Fibroblast of skin of scalp (primary cell): ENCODE measurements around the gene ADAMTSL1.

Source experiments
- DNase-seq: peaks from one replicate; pipeline ENCODE4 v3.0.0-alpha.2; 2013

Gene ADAMTSL1

DNA sequence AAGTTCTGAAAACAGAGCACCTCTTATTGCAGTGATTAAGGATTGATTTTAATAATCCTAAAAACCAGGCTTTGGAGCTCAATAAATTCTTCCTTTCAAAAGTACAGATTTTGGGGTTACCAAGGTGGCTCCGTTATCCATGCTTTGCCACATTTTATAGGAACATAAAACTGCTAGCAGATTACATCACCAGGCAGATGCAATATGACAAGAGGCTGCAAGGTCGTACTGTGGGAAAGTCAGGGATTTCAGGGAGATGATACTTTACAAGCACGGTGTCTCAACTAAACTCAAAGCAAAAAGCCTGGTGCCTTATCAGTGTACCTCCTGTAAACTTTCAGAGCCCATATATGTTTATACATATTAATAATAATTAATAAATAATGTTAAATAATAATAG lies 28.6 kb downstream of the ADAMTSL1 start:
- no peak for DNase-seq

DNA sequence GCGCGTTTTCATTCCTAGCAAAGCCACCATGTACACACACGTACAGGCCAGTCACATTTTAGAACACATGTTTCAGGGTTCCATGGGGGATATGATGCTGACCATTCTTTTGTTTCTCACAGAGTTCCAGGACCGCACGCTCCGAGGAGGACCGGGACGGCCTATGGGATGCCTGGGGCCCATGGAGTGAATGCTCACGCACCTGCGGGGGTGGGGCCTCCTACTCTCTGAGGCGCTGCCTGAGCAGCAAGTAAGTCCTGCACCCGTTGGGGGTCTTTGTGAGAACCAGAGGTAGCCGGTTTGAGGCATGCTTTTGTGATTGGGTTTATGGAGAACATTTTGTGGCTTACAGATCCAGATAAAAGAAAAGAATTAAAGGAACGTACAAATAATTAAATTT lies 30.8 kb downstream of the ADAMTSL1 start:
- no peak for DNase-seq

DNA sequence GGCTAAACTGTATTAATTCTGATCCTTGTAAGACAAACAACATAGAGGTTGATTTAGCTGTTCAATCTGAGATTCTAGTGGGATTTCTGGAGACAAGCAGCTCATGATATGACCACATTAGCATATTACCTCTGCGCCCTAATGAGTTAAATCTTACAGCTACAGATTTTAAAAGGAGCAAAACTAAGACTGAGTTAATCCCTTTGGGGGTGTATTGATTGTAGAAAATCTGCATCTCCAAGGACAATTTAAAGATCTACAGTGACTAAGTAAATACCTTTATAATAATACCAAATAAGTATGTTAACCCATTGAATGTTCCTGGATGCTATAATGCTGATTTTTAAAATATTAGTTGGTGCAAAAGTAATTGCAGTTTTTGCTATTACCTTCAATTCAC lies 33.2 kb downstream of the ADAMTSL1 start:
- no peak for DNase-seq

DNA sequence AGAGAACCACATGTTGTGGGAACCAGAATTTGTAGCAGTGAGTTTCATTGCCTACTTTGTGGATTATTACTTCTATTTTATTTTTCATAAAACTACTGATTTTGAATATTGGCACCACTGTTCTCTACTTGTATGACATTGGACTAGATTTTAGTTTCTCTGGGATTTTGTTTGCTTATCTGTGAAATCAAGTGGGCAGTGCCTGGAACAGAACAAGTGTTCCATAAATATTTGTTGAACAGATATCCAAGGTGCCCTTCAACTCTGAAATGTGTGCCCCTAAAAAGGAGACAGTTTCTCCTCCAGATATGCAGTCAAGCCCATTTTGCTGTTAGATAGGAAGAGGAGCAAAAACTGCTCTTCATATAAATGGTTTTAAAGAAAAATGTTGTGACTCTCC lies 42.6 kb downstream of the ADAMTSL1 start:
- no peak for DNase-seq

- DNase-seq, result no peak
Observed at GRCh38 chr9:18516965-18517364, 43.0 kb downstream of the ADAMTSL1 start.

- DNase-seq, result peak; percentile 34
Observed at GRCh38 chr9:18520416-18521047, 46.6 kb downstream of the ADAMTSL1 start.

- DNase-seq, result no peak
Observed at GRCh38 chr9:18526685-18527084, 52.7 kb downstream of the ADAMTSL1 start.

GRCh38 chr9:18531136-18532065 lies 57.4 kb downstream of the ADAMTSL1 start:
- DNase-seq, result no peak

DNA sequence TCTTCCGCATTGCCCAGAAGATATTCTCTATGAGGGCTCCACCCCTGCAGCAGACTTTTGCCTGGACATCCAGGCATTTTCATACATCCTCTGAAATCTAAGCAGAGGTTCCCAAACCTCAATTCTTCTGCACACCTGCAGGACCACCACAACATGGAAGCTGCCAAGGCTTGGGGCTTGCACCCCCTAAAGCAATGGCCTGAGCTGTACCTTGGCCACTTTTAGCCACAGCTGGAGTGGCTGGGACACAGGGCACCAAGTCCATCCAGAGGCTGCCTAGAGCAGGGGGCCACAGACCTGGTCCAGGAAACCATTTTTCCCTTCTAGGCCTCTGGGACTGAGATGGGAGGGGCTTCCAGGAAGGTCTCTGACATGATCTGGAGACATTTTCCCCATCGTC lies 60.7 kb downstream of the ADAMTSL1 start:
- DNase-seq, result no peak

DNA sequence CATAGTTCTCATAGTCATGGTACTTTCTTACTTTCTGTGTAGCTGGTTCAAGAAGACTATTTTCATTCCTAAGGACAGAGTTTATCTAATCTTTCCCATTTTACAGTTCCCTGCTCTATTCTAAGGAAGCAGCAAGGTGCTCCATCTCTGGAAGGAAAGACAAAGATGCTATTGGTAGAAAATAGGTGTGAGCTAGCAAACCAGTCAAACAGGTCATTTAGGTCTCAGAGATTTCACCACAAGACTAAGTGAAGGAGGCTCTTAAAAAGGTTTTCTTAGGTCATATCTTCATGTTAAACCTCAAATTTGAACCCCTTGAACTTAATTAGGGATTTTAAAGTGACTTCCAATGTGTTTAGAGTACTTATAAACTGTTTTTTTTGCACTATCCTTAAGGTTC lies 62.6 kb downstream of the ADAMTSL1 start:
- no peak for DNase-seq

- DNase-seq, result no peak
Observed at GRCh38 chr9:18539203-18539693, 65.3 kb downstream of the ADAMTSL1 start.

DNA sequence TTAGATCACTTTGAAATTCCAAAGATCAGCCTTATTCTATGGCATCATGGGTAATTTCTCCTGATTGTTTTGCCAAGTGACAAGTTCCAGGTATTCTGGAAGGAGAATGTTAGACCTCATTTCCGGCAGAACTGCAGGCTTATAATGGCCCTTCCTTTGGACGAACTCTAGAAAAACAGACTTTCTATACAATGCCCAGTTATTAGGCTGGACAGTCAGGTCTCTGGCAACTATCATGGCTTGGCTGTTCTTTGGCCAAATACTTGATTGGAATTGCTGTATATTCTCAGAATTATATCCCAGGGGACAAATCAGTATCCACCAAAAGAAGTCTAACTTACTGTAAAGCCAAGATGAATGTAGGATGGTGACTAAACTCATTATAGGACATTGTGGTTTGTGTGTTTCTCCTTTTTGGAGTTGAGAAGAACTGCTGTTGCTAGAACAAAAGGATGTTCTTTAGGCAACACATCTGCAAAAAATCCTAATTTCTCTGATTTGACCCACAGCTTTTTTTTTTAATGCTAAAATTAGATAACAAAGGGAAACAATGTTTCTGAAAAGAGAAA lies 69.0 kb downstream of the ADAMTSL1 start:
- peak; percentile 79 for DNase-seq

DNA sequence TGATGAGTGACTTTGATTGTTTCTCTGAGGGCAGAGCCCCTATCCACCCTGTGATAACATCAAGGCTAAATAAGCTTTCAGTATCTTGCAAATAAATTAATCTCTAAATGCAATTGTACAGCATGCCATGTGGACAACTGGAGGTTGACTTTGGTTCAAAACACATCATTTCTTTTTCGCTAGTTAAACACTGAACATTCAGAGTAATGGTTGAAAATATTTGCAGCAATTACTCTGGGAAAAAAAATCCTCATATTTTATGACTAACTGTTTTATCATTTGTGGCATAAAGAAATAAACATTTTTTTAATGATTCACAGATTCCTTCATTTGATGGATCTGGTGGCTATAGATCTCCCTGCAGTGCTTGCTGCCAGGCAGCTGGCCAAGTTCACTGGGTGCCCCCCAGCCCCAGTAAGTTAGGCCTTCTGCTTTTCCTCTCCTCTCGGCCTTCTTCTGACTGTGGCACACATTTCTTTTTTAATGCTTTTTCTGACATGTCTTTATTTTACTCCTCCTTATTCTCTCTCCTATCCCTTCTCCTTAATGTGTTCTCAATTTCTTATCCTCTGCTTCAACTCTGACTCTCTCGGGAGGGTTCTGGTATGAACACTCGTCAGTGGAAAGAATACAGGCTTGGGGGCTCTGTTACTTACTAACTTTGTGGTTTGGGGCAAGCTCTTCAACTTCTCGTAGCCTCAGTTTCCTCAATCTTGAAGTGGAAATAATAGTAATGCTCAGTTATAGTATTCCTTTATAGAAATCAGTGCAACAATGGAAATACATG lies 69.6 kb downstream of the ADAMTSL1 start:
- peak; percentile 97 for DNase-seq

DNA sequence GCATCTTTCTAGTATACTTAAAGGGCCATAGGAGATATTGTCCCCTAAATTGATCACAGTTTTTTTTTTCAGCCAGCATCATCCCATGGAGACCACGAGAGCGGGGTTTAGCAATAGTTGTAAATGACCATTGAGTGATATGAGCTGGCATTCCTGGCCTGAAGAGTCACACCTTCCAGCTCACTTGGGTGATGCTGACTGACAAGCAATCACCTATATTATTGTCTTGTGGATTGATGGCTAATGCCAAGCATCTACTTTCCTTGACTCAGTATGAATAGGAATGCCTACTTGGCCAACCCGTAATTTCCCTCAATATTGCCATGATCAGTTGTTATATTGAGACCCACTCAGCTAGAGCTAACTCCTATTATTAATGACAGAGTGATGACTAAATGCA lies 70.5 kb downstream of the ADAMTSL1 start:
- no peak for DNase-seq

- peak; percentile 53 for DNase-seq
Observed at GRCh38 chr9:18545636-18546360, 71.8 kb downstream of the ADAMTSL1 start.

- DNase-seq, result no peak
Observed at GRCh38 chr9:18548456-18548855, 74.5 kb downstream of the ADAMTSL1 start.

DNA sequence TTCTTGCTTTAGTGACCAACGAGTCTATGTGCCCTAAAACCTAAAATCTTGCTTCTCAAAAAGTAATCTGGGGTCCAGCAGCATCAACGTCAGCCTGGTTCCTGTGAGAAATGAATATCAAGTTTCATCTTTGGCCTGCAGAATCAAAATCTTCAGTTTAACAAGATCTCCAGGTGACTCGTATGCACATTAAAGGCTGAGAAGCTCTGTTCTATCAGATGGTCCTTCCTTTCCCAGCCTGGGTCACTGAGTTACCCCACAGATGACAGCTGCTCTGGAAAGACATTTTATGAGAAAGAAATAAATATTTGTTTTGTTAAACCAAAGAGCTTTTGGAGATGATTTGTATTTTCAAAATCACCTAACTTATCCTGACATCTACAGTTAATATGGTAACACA lies 75.8 kb downstream of the ADAMTSL1 start:
- DNase-seq, result no peak

- no peak for DNase-seq
Observed at GRCh38 chr9:18550286-18550685, 76.3 kb downstream of the ADAMTSL1 start.

- no peak for DNase-seq
Observed at GRCh38 chr9:18554244-18554643, 80.3 kb downstream of the ADAMTSL1 start.

- no peak for DNase-seq
Observed at GRCh38 chr9:18555105-18555883, 81.3 kb downstream of the ADAMTSL1 start.
